SK-N-SH treated with all-trans-retinoic acid at 6 μM for 48 hours (cell line): Measurements from ENCODE around the gene GLI3.

Source experiments
- ATAC-seq: fragments of 200-7000 bp; cut with Tn5 transposase; 3 replicates; pipeline ENCODE4 v1.9.1; 2020; ENCODE audit warnings: mild to moderate bottlenecking, moderate library complexity
- ARNTL ChIP-seq: fragments of 450-650 bp; formaldehyde crosslinking; IDR thresholded peaks from 2 replicates; pipeline ENCODE4 v1.5.0; 2020; ENCODE audit warnings: low read depth, mild to moderate bottlenecking, moderate library complexity, borderline replicate concordance
- BACH2 ChIP-seq: fragments of 250-450 bp; sonication (Bioruptor Pico); IDR thresholded peaks from 2 replicates; pipeline ENCODE4 v1.9.0; 2021; ENCODE audit warnings: mild to moderate bottlenecking, borderline replicate concordance
- CREB5 ChIP-seq: fragments of 250-450 bp; sonication (Bioruptor Pico); IDR thresholded peaks from 2 replicates; pipeline ENCODE4 v1.5.1; 2020; ENCODE audit warnings: low read depth, mild to moderate bottlenecking, moderate library complexity
- CSRNP3 ChIP-seq: fragments of 250-450 bp; sonication (Bioruptor Pico); IDR thresholded peaks from 2 replicates; pipeline ENCODE4 v1.5.1; 2021; ENCODE audit warnings: mild to moderate bottlenecking, moderate library complexity
- ESRRG ChIP-seq: fragments of 250-450 bp; sonication (Bioruptor Pico); IDR thresholded peaks from 2 replicates; pipeline ENCODE4 v1.6.1; 2021; ENCODE audit warnings: mild to moderate bottlenecking
- GLIS3 ChIP-seq: fragments of 250-450 bp; sonication (Bioruptor Pico); IDR thresholded peaks from 2 replicates; pipeline ENCODE4 v1.5.0; 2020; ENCODE audit warnings: mild to moderate bottlenecking, moderate library complexity
- ISL1 ChIP-seq: fragments of 250-450 bp; sonication (Bioruptor Pico); IDR thresholded peaks from 2 replicates; pipeline ENCODE4 v2.1.2; 2022; ENCODE audit warnings: mild to moderate bottlenecking, moderate library complexity
- OSR1 ChIP-seq: fragments of 250-450 bp; sonication (Bioruptor Pico); IDR thresholded peaks from 2 replicates; pipeline ENCODE4 v1.8.0; 2022; ENCODE audit warnings: moderate library complexity, mild to moderate bottlenecking, inconsistent platforms
- PATZ1 ChIP-seq: fragments of 250-450 bp; sonication (Bioruptor Pico); IDR thresholded peaks from 2 replicates; pipeline ENCODE4 v1.8.0; 2020; ENCODE audit warnings: mild to moderate bottlenecking, moderate library complexity, borderline replicate concordance
- POU6F1 ChIP-seq: fragments of 250-450 bp; sonication (Bioruptor Pico); IDR thresholded peaks from 2 replicates; pipeline ENCODE4 v1.8.0; 2021; ENCODE audit warnings: low read depth, mild to moderate bottlenecking, moderate library complexity, borderline replicate concordance
- PPARA ChIP-seq: fragments of 250-450 bp; sonication (Bioruptor Pico); IDR thresholded peaks from 2 replicates; pipeline ENCODE4 v1.5.0; 2020; ENCODE audit warnings: mild to moderate bottlenecking, borderline replicate concordance
- TCF4 ChIP-seq: fragments of 250-450 bp; sonication (Bioruptor Pico); IDR thresholded peaks from 2 replicates; pipeline ENCODE4 v1.8.0; 2021; ENCODE audit warnings: mild to moderate bottlenecking, moderate library complexity, borderline replicate concordance
- TSHZ2 ChIP-seq: fragments of 250-450 bp; sonication (Bioruptor Pico); IDR thresholded peaks from 2 replicates; pipeline ENCODE4 v1.5.0; 2020; ENCODE audit warnings: mild to moderate bottlenecking, moderate library complexity
- ZC3H10 ChIP-seq: fragments of 250-450 bp; sonication (Bioruptor Pico); IDR thresholded peaks from 2 replicates; pipeline ENCODE4 v1.5.1; 2021; ENCODE audit warnings: mild to moderate bottlenecking, moderate library complexity
- ZFP3 ChIP-seq: fragments of 250-450 bp; sonication (Bioruptor Pico); IDR thresholded peaks from 2 replicates; pipeline ENCODE4 v1.5.0; 2020; ENCODE audit warnings: mild to moderate bottlenecking, moderate library complexity
- ZFP30 ChIP-seq: fragments of 450-650 bp; formaldehyde crosslinking; IDR thresholded peaks from 2 replicates; pipeline ENCODE4 v1.5.0; 2022; ENCODE audit warnings: mild to moderate bottlenecking, moderate library complexity
- ZNF565 ChIP-seq: fragments of 450-650 bp; formaldehyde crosslinking; conservative IDR thresholded peaks from 2 replicates; pipeline ENCODE4 v1.5.0; 2020; ENCODE audit warnings: low read depth, mild to moderate bottlenecking, moderate library complexity
- ZNF70 ChIP-seq: fragments of 450-650 bp; formaldehyde crosslinking; IDR thresholded peaks from 2 replicates; pipeline ENCODE4 v1.5.0; 2020; ENCODE audit warnings: mild to moderate bottlenecking, moderate library complexity
- ZNF8 ChIP-seq: fragments of 450-650 bp; formaldehyde crosslinking; IDR thresholded peaks from 2 replicates; pipeline ENCODE4 v1.5.0; 2020; ENCODE audit warnings: mild to moderate bottlenecking, moderate library complexity

The GLI3 gene

GRCh38 chr7:41930538-41931262 is 306.3 kb downstream of the GLI3 start:
- peak; percentile 44; the same call in 2 of the 3 replicates for ATAC-seq
- TF ChIP-seq CSRNP3 (CRISPR knock-in tag) (no peak), ZFP3 (CRISPR knock-in tag) (no peak)

- TF ChIP-seq TCF4 (CRISPR knock-in tag) (no peak), ZNF8 (no peak), GLIS3 (CRISPR knock-in tag) (no peak), ARNTL (no peak), OSR1 (no peak), PATZ1 (no peak), POU6F1 (CRISPR knock-in tag) (no peak), ISL1 (CRISPR knock-in tag) (no peak), TSHZ2 (CRISPR knock-in tag) (no peak), ZFP30 (no peak), ESRRG (no peak)
- ATAC-seq: no peak
These were observed 308.2 kb downstream of the GLI3 start for GRCh38 chr7:41928781-41929180.

- no peak for ATAC-seq
- TF ChIP-seq PPARA (CRISPR knock-in tag) (no peak), ZNF8 (no peak), ARNTL (no peak), ZNF565 (CRISPR knock-in tag) (no peak), BACH2 (CRISPR knock-in tag) (no peak), ESRRG (no peak), GLIS3 (CRISPR knock-in tag) (no peak), ZNF70 (CRISPR knock-in tag) (no peak), ZC3H10 (no peak), CSRNP3 (CRISPR knock-in tag) (no peak), CREB5 (CRISPR knock-in tag) (no peak)
These were observed 308.8 kb downstream of the GLI3 start for GRCh38 chr7:41928166-41928565.
